HG03469 (cell line): ENCODE data around the gene ICE1.
"Not testable (repeated sequence)": the region's sequence is repeated elsewhere in the genome, so short reads cannot be mapped to it uniquely, and the experiment has no call there.

Source experiments
- ATAC-seq: cut with Tn5 transposase; IDR thresholded peaks from one replicate; pipeline ENCODE4 v1.9.1; 2021; ENCODE audit warnings: mild to moderate bottlenecking, moderate library complexity, moderate number of reproducible peaks; ENCODE audit not compliant: unreplicated experiment

ICE1 gene

GRCh38 chr5:5483880-5484598 lies 61.6 kb downstream of the ICE1 start:
- no peak for ATAC-seq

DNA sequence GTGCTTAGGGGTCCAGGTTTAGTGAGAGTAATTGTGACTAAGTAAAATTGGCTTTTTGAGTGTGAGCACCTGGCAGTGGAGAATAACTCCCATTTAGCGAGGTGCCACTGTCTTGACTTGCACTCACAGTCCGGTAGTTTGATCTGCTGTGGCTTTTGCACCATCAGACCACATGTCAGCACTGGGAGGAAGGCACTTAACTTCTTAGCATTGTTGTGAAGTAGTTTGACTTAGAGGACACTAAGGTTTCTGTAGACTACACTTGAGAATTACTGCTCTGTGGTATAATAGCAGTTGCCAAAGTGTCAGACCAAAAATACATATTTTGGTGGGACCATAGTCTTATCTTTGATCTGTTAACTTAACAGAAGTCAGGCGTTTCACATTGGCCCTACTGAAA lies 63.6 kb downstream of the ICE1 start:
- no peak for ATAC-seq

- no peak for ATAC-seq
These were observed 65.3 kb downstream of the ICE1 start for GRCh38 chr5:5487585-5488360.

GRCh38 chr5:5490774-5491347 lies 68.4 kb downstream of the ICE1 start:
- no peak for ATAC-seq

DNA sequence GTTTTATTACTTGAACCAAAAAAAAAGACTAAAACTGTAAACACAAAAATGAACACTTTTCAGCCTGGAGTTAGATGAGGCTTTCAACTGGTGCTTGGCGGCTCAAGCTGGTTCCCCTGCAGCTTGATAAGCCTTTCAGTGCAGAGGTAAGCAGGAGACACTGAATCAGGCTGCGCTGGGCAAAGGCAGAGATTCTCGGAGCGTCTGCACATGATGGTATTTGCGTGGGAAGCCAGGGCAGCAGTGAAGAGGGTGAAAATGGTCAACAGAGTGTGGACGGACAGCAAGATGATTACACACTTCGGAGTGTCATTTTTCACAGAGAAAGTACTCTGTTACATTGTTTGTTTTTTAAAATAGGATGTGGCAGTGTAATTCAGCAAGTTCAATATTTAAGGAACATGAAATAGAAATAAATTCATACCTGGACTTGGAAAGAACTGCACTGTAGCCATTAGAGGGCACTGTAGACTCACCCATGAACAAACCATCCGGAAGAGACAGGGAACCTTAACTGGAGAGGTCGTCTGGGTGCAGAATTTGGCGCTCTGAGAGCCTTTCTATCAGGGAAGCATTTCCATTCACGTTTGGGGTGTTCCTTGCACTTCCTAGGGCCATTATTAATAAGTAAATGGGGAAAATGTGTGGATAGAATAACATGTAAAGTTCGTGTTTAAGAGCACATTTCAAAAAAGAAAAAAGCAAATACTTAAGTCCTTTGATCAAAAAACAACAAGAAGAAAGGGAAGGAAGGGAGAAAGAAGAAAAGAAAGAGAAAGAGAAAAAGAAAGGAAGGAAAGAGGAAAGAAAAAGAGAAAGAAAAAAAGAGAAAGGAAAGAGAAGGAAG lies 69.8 kb downstream of the ICE1 start:
- peak; percentile 53 for ATAC-seq

DNA sequence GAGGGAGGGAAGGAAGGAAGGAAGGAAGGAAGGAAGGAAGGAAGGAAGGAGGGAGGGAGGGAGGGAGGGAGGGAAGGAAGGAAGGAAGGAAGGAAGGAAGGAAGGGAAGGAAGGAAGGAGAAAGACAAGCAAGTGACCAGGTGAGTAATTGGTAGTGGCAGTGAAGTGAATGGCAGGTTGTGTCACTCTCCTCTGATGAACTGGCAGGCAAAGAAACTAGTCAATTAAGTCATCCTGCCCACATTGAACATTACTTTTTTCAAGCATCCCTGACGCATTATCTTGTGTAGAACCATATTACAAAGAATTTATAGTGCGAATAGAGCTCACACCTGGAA lies 70.4 kb downstream of the ICE1 start:
- not testable (repeated sequence) for ATAC-seq

GRCh38 chr5:5494489-5495402 lies 72.3 kb downstream of the ICE1 start:
- ATAC-seq: no peak

- peak; percentile 40 for ATAC-seq
These were observed 74.8 kb downstream of the ICE1 start for GRCh38 chr5:5497152-5497788.

DNA sequence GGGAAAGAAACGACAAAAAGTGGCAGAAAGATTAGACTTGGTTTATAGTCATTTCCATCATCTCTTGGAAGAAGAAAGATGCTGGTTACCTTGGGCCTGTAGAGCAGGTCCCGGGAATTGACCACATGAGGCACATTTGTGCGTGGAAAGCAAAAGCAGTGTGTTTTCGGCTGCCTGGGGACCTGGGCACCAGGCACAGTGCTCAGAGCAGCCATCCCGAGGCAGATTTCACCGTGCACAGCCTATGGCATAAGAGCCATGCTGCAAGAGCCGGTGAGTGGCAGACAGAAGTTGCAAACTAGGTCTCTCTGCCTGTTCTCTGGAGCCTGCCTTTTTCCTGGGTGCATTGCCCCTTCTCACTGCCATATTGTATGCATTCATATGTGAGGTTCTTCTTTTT lies 77.0 kb downstream of the ICE1 start:
- no peak for ATAC-seq

GRCh38 chr5:5504325-5504724 lies 81.8 kb downstream of the ICE1 start:
- ATAC-seq: no peak

DNA sequence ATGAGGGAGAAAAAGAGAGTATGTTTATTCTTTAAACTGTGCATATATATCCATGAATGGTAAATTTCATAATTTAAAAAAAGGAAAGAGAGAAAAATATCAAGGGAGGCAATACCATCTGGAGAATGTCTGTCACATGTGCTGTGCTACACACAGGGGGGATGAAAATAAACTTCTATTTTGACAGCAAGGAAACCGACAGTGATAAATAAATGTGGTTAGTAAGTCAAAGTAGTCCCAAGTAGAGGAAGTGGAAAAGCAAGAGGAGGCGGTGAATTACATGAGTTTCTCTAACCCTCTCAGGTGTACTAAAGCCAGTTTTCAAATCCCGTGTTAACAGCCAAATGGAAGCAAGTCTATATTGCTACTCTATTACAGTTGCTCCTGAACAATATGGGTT lies 83.3 kb downstream of the ICE1 start:
- no peak for ATAC-seq

DNA sequence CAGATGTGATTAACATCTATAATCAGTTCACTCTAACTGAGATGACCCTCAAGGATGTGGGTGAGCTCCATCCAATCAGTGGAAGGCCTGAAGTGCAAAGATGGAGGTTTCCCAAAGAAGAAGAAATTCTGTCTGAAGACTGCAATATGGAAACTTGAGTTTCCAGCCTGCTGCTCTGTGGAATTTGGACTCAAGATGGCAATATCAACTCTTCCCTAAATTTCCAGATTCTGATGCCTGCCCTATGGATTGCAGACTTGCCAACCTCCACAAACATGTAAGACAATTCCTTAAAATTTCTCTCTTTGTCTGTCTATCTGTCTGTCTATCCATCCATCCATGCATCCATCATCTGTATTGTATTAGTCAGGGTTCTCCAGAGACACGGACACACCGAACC lies 85.9 kb downstream of the ICE1 start:
- ATAC-seq: no peak

DNA sequence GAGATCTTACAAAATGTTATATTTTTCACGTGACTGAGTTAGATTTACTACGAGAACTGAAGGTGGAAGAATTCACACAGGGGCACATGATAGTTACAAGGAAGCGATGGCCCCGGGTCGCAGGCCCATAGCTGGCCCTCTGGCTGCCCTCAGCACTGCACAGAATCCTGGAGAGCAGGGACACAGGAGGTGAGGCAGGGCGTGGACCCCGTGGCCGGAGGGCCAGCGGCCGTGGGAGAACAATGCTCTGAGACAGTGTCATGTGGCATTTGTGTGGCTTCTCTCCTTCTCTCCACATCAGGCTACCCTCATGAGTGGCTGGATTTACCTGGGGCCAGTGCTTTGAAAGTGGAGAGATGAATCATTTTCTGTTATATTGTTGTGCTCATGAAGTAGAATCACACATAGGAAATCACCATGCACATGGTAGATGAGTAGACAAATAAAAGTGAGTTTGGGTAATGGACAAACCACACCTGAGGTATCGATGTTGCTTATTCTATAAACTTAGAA lies 89.5 kb downstream of the ICE1 start:
- ATAC-seq: no peak

GRCh38 chr5:5512543-5512942 lies 90.1 kb downstream of the ICE1 start:
- ATAC-seq: no peak

DNA sequence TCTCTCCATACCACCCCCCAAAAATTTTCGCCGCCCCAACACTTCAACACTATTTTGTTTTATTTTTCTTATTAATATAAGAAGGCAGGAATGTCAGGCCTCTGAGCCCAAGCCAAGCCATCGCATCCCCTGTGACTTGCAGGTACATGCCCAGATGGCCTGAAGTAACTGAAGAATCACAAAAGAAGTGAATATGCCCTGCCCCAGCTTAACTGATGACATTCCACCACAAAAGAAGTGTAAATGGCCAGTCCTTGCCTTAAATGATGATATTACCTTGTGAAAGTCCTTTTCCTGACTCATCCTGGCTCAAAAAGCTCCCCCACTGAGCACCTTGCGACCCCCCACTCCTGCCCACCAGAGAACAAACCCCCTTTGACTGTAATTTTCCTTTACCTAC lies 98.1 kb downstream of the ICE1 start:
- not testable (repeated sequence) for ATAC-seq

- ATAC-seq: no peak
These were observed 98.6 kb downstream of the ICE1 start for GRCh38 chr5:5521029-5521428.

GRCh38 chr5:5521478-5521877 lies 99.0 kb downstream of the ICE1 start:
- no peak for ATAC-seq

DNA sequence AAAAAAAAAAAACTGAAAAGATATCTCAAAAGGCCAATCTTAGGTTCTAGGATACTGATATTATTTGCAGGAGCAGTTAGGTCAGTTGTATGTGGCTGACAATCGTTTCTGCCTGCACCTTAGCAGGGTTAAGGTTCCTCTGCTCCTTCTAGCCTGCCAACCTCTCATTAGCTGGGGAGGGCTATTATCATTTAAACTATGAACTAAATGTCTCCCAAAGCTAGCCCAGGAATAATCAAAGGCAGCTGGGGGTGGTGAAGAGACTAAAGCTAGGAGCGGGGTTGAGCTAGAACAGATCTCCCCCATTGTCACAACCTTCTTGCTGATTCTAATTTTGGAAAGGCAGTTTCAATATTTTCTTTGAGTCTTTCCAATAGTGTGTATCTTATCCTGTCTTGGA lies 99.9 kb downstream of the ICE1 start:
- no peak for ATAC-seq

DNA sequence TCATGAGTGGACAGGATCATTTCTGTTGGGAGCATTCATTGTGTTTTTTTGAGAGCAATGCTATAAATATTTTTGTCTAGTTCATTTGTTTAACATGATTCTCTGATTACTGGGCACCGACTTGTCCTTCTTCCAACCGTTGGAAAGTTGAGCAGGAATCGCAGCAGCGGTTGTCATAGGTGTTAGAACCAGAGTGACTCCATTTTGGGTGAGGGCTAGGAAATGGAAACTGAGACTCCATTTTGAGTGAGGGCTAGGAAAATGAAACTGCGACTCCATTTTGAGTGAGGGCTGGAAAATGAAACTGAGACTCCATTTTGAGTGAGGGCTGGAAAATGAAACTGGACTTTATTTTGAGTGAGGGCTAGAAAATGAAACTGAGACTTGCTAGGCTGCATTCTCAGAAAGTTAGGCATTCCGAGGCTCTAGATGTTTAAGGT lies 100.6 kb downstream of the ICE1 start:
- peak; percentile 87 for ATAC-seq
